ENCODE results near the gene NUP62. TPM values are rescaled to one million over a fixed set of nuclear protein-coding genes. Genes with fewer than 3 reads are reported as not detected.

Gene NUP62
- total and polyA plus RNA-seq, 12 donors = 13.2 to 48.1 (median 32.7) TPM

- H3K36me3 ChIP-seq = no peaks in the 10 kb centered on the region
- intact Hi-C loops (cut with DNase I) = no loop called here
- TF ChIP-seq CTCF (IDR thresholded peaks at IDR 0.05) = no peak
- H3K4me1 ChIP-seq = peaks cover 8 to 40% (median 22%) of the 10 kb centered on the region in 9 donors
- H3K9me3 ChIP-seq = no peaks in the 10 kb centered on the region
- WGBS, 2 donors = 96% methylated on average over 18 of the region's 18 CpGs
- H3K4me3 ChIP-seq = no peak overlapping the region
- ATAC-seq = no peak
- DNase-seq = no peak
- H3K27ac ChIP-seq = no peak overlapping the region
- peaks cover 0 to 12% (median 0%) of the 10 kb centered on the region in 7 donors for H3K27me3 ChIP-seq
These were observed 35.2 kb downstream of the NUP62 start for GRCh38 chr19:49894011-49894664.

GRCh38 chr19:49892716-49893115 lies 36.6 kb downstream of the NUP62 start:
- ATAC-seq (no peak), DNase-seq (no peak)
- no peak overlapping the region for H3K27ac ChIP-seq
- no peak for TF ChIP-seq CTCF (IDR thresholded peaks at IDR 0.05)
- intact Hi-C loops (cut with DNase I) = no loop called here
- H3K36me3 ChIP-seq = peaks cover 0 to 7% (median 0%) of the 10 kb centered on the region in 9 donors
- H3K9me3 ChIP-seq = no peaks in the 10 kb centered on the region
- peaks cover 8 to 33% (median 21%) of the 10 kb centered on the region in 9 donors for H3K4me1 ChIP-seq
- peaks cover 0 to 12% (median 0%) of the 10 kb centered on the region in 7 donors for H3K27me3 ChIP-seq
- no peak overlapping the region for H3K4me3 ChIP-seq
- WGBS, 2 donors = 92 to 95% methylated on average over 1 of the region's 1 CpG

- peaks cover 5 to 28% (median 11%) of the 10 kb centered on the region in 9 donors for H3K4me1 ChIP-seq
- TF ChIP-seq CTCF (IDR thresholded peaks at IDR 0.05) = no peak
- no peak overlapping the region for H3K4me3 ChIP-seq
- H3K27me3 ChIP-seq = peaks cover 0 to 9% (median 0%) of the 10 kb centered on the region in 7 donors
- DNase-seq (no peak), ATAC-seq (no peak)
- no peaks in the 10 kb centered on the region for H3K9me3 ChIP-seq
- 87% methylated on average over 17 of the region's 17 CpGs for WGBS, 2 donors
- intact Hi-C loops (cut with DNase I) = no loop called here
- H3K27ac ChIP-seq = no peak overlapping the region
- peaks cover 0 to 14% (median 1%) of the 10 kb centered on the region in 9 donors for H3K36me3 ChIP-seq
These were observed 37.9 kb downstream of the NUP62 start for GRCh38 chr19:49891393-49891792.

GRCh38 chr19:49890349-49891311 lies 38.7 kb downstream of the NUP62 start:
- Histone ChIP-seq H3K4me1 (peaks cover 5 to 27% (median 11%) of the 10 kb centered on the region in 9 donors), H3K27me3 (peaks cover 0 to 9% (median 0%) of the 10 kb centered on the region in 7 donors), H3K9me3 (no peaks in the 10 kb centered on the region), H3K27ac (no peak overlapping the region), H3K4me3 (peak overlapping the region in 8 of 10 donors; percentile 10 to 48 (median 32)), H3K36me3 (peaks cover 0 to 22% (median 5%) of the 10 kb centered on the region in 9 donors)
- peak in 6 of 8 donors; percentile 6 to 33 (median 12) for ATAC-seq
- intact Hi-C loops (cut with DNase I) = no loop called here
- WGBS, 2 donors = 12 to 13% methylated on average over 69 of the region's 69 CpGs
- peak in 3 of 9 donors; percentile 24 to 39 (median 35) for TF ChIP-seq CTCF (IDR thresholded peaks at IDR 0.05)
- no peak for DNase-seq

All from heart right ventricle (tissue), 16 donors.